OCI-LY1 (cell line): ENCODE data around the gene LRRC73.

Source experiments
- H2AFZ ChIP-seq: fragments of 200-600 bp; sonication (generic), shearing (Covaris generic); 2 replicates; pipeline ENCODE4 v1.6.0; 2014; ENCODE audit warnings: antibody characterized with exemption, mild to moderate bottlenecking, low read length
- H3F3A ChIP-seq: fragments of 200-600 bp; sonication (generic), shearing (Covaris generic); 2 replicates; pipeline ENCODE4 v1.6.0; 2014; ENCODE audit warnings: mild to moderate bottlenecking, antibody characterized with exemption, low read length, moderate library complexity; ENCODE audit not compliant: insufficient read depth
- H3K27ac ChIP-seq: fragments of 200-600 bp; sonication (generic); 2 replicates; pipeline ENCODE4 v1.5.1; 2014; ENCODE audit warnings: low read length, mixed run types, mild to moderate bottlenecking, low read depth; ENCODE audit not compliant: poor library complexity, severe bottlenecking
- H3K27me3 ChIP-seq: fragments of 200-600 bp; sonication (generic); 2 replicates; pipeline ENCODE4 v1.6.0; 2014; ENCODE audit warnings: antibody characterized with exemption, mild to moderate bottlenecking, low read length, moderate library complexity; ENCODE audit not compliant: insufficient read depth
- H3K36me3 ChIP-seq: fragments of 200-600 bp; sonication (generic); 2 replicates; pipeline ENCODE4 v1.6.1; 2014; ENCODE audit warnings: mild to moderate bottlenecking, antibody characterized with exemption, low read length, moderate library complexity, mixed read lengths; ENCODE audit not compliant: insufficient read depth
- H3K4me1 ChIP-seq: fragments of 200-600 bp; sonication (generic); 2 replicates; pipeline ENCODE4 v1.5.1; 2014; ENCODE audit warnings: mild to moderate bottlenecking, low read length, moderate library complexity; ENCODE audit not compliant: insufficient read depth, severe bottlenecking
- H3K4me2 ChIP-seq: fragments of 200-600 bp; sonication (generic), shearing (Covaris generic); 2 replicates; pipeline ENCODE4 v1.6.1; 2014; ENCODE audit warnings: low read length
- H3K4me3 ChIP-seq: fragments of 200-600 bp; sonication (generic); 2 replicates; pipeline ENCODE4 v1.5.1; 2014; ENCODE audit warnings: low read length, low read depth, mild to moderate bottlenecking, mixed read lengths; ENCODE audit not compliant: poor library complexity, severe bottlenecking
- H3K79me2 ChIP-seq: fragments of 200-600 bp; shearing (Covaris generic); 2 replicates; pipeline ENCODE4 v1.6.1; 2016; ENCODE audit warnings: mixed run types, low read length, mixed read lengths; ENCODE audit not compliant: insufficient read depth
- H3K9ac ChIP-seq: fragments of 200-600 bp; sonication (generic), shearing (Covaris generic); 2 replicates; pipeline ENCODE4 v1.6.1; 2014; ENCODE audit warnings: mild to moderate bottlenecking, low read length, mixed read lengths
- H3K9me2 ChIP-seq: fragments of 200-600 bp; sonication (generic), shearing (Covaris generic); 2 replicates; pipeline ENCODE4 v1.6.1; 2014; ENCODE audit warnings: low read depth, mild to moderate bottlenecking, low read length, mixed read lengths
- H3K9me3 ChIP-seq: fragments of 200-600 bp; shearing (Covaris generic); 2 replicates; pipeline ENCODE4 v1.6.1; 2014; ENCODE audit warnings: low read length, mixed read lengths
- H4K20me1 ChIP-seq: fragments of 200-600 bp; sonication (generic), shearing (Covaris generic); 2 replicates; pipeline ENCODE4 v1.6.0; 2016; ENCODE audit warnings: mild to moderate bottlenecking, low read length; ENCODE audit not compliant: insufficient read depth
- CTCF ChIP-seq: fragments of 200-600 bp; sonication (generic), shearing (Covaris generic); IDR thresholded peaks from 2 replicates; pipeline ENCODE4 v1.5.1; 2017; ENCODE audit warnings: mild to moderate bottlenecking, antibody characterized with exemption, low read length, moderate library complexity, mixed read lengths
- EZH2 ChIP-seq: fragments of 200-600 bp; sonication (generic), shearing (Covaris generic); IDR thresholded peaks from 2 replicates; pipeline ENCODE4 v1.8.0; 2017; ENCODE audit warnings: borderline replicate concordance, mixed run types, mild to moderate bottlenecking, antibody characterized with exemption, low read length, moderate library complexity, mixed read lengths

The LRRC73 gene

GRCh38 chr6:43506171-43506570, 4.0 kb downstream of the LRRC73 start:
- Histone ChIP-seq H3K9ac (no peak overlapping the region), H3K27ac (no peak overlapping the region), H3K4me3 (no peak overlapping the region), H3K9me3 (no peaks in the 10 kb centered on the region), H2AFZ (no peak overlapping the region), H3K27me3 (peaks cover 8% of the 10 kb centered on the region), H3K4me2 (no peak overlapping the region), H4K20me1 (no peaks in the 10 kb centered on the region), H3F3A (no peaks in the 10 kb centered on the region), H3K4me1 (peaks cover 12% of the 10 kb centered on the region), H3K36me3 (peaks cover 25% of the 10 kb centered on the region; the same call in 1 of the 2 replicates), H3K9me2 (no peaks in the 10 kb centered on the region), H3K79me2 (no peaks in the 10 kb centered on the region)
- TF ChIP-seq CTCF: no peak
- TF ChIP-seq EZH2: no peak

- Histone ChIP-seq H3K4me2 (no peak overlapping the region), H3K27me3 (peaks cover 8% of the 10 kb centered on the region), H3K9me2 (no peaks in the 10 kb centered on the region), H3K9ac (no peak overlapping the region), H3K36me3 (peaks cover 28% of the 10 kb centered on the region; the same call in 1 of the 2 replicates), H3K4me3 (no peak overlapping the region), H2AFZ (no peak overlapping the region), H3K4me1 (peaks cover 11% of the 10 kb centered on the region), H3K9me3 (no peaks in the 10 kb centered on the region), H3K79me2 (no peaks in the 10 kb centered on the region), H3K27ac (no peak overlapping the region), H4K20me1 (no peaks in the 10 kb centered on the region), H3F3A (no peaks in the 10 kb centered on the region)
- TF ChIP-seq EZH2: no peak
- TF ChIP-seq CTCF: no peak
Measured at GRCh38 chr6:43505718-43506117, 4.4 kb downstream of the LRRC73 start.

- H3K9ac ChIP-seq: no peak overlapping the region
- no peaks in the 10 kb centered on the region for H3K79me2 ChIP-seq
- H3K9me3 ChIP-seq: no peaks in the 10 kb centered on the region
- TF ChIP-seq CTCF (no peak), EZH2 (no peak)
- H4K20me1 ChIP-seq: no peaks in the 10 kb centered on the region
- no peaks in the 10 kb centered on the region for H3K9me2 ChIP-seq
- H3K27ac ChIP-seq: no peak overlapping the region
- H3K4me1 ChIP-seq: peaks cover 6% of the 10 kb centered on the region
- no peaks in the 10 kb centered on the region for H3F3A ChIP-seq
- H3K36me3 ChIP-seq: peaks cover 31% of the 10 kb centered on the region; the same call in 1 of the 2 replicates
- H3K4me2 ChIP-seq: no peak overlapping the region
- H2AFZ ChIP-seq: no peak overlapping the region
- peaks cover 8% of the 10 kb centered on the region for H3K27me3 ChIP-seq
- H3K4me3 ChIP-seq: no peak overlapping the region
Measured at GRCh38 chr6:43504756-43505593, 5.2 kb downstream of the LRRC73 start.
